ENCODE data around the gene PTPRD. TPM values are rescaled to one million over a fixed set of nuclear protein-coding genes. Genes with fewer than 3 reads are reported as not detected.

PTPRD gene
- total RNA-seq (2021; ENCODE audit: unreplicated experiment): 0.02 TPM
- polyA plus RNA-seq (2012): not detected in 2 replicates
- Bru-seq, nascent RNA: percentile 1 among the genes with signal in this experiment
- percentile 1 among the genes with signal in this experiment for BruChase-seq, experiment 1, labeled RNA remaining after a 6-hour chase
- BruChase-seq, experiment 2, labeled RNA remaining after a 2-hour chase: percentile 2 among the genes with signal in this experiment
- long read RNA-seq: 0 reads

GRCh38 chr9:10612641-10613398, at the start of gene PTPRD:
TSS of gene PTPRD (minus strand) at chr9:10613002.
- no peak for ATAC-seq
- Histone ChIP-seq H3K36me3 (ENCODE audit: control insufficient read depth in 1 of 2, insufficient read depth in 2 of 2, low read length in 2 of 2) (no peaks in the 10 kb centered on the region), H2AFZ (ENCODE audit: low read depth, low read length, poor library complexity, severe bottlenecking) (no peak within 1 kb of the TSS), H3K9ac (ENCODE audit: low read length) (no peak within 1 kb of the TSS), H3K27me3 (ENCODE audit: insufficient read depth, low read length) (no peaks in the 10 kb centered on the region), H4K20me1 (ENCODE audit: insufficient read depth) (no peaks in the 10 kb centered on the region), H3K4me1 (ENCODE audit: control insufficient read depth in 1 of 2, insufficient read depth in 2 of 2, low read length in 2 of 2) (no peaks in the 10 kb centered on the region), H3K9me2 (ENCODE audit: insufficient read depth) (no peaks in the 10 kb centered on the region), H3K9me3 (ENCODE audit: control insufficient read depth in 1 of 2, insufficient read depth in 1 of 2, low read depth in 1 of 2, low read length in 2 of 2) (peaks cover 4 to 5% of the 10 kb centered on the region in 2 experiments; a peak in 2 of 4 replicates), H3K79me2 (ENCODE audit: insufficient read depth, low read length) (no peaks in the 10 kb centered on the region), H3K4me2 (ENCODE audit: low read length) (no peak within 1 kb of the TSS), H3K4me3 (replicated peaks in 1 of 2; ENCODE audit: low read depth in 1 of 2, low read length in 2 of 2) (no peak within 1 kb of the TSS), H3K27ac (ENCODE audit: low read depth, low read length) (no peak within 1 kb of the TSS)
- no TSS peak for BruUV-seq (replicated peaks)
- no peak for DNase-seq (ENCODE audit: low read depth, low spot score)
- CTCF ChIA-PET: no interaction called here
- RAD21 ChIA-PET (ENCODE audit: low non-redundant PET in 1 of 2, low total read pairs in 2 of 2, uncharacterized antibody in 2 of 2, unreplicated experiment in 2 of 2): no interaction called here
- TF ChIP-seq MAX (IDR thresholded peaks at IDR 0.05) (no peak), CTCF (IDR thresholded peaks at IDR 0.05 in 2 of 3, conservative IDR thresholded peaks at IDR 0.05 in 1 of 3; ENCODE audit: borderline replicate concordance in 1 of 3, insufficient read depth in 1 of 3, low read depth in 2 of 3, low read length in 2 of 3) (no peak)
- POLR2A ChIA-PET: no interaction called here
- intact Hi-C loops (cut with micrococcal nuclease): no loop called here

- Histone ChIP-seq H2AFZ (ENCODE audit: low read depth, low read length, poor library complexity, severe bottlenecking) (no peak overlapping the region), H3K9ac (ENCODE audit: low read length) (no peak overlapping the region), H4K20me1 (ENCODE audit: insufficient read depth) (no peaks in the 10 kb centered on the region), H3K9me2 (ENCODE audit: insufficient read depth) (no peaks in the 10 kb centered on the region), H3K4me3 (replicated peaks in 1 of 2; ENCODE audit: low read depth in 1 of 2, low read length in 2 of 2) (no peak overlapping the region), H3K79me2 (ENCODE audit: insufficient read depth, low read length) (no peaks in the 10 kb centered on the region), H3K27ac (ENCODE audit: low read depth, low read length) (no peak overlapping the region), H3K36me3 (ENCODE audit: control insufficient read depth in 1 of 2, insufficient read depth in 2 of 2, low read length in 2 of 2) (no peaks in the 10 kb centered on the region), H3K27me3 (ENCODE audit: insufficient read depth, low read length) (no peaks in the 10 kb centered on the region), H3K4me2 (ENCODE audit: low read length) (no peak overlapping the region), H3K9me3 (ENCODE audit: control insufficient read depth in 1 of 2, insufficient read depth in 1 of 2, low read depth in 1 of 2, low read length in 2 of 2) (peaks cover 7 to 20% of the 10 kb centered on the region in 2 experiments; a peak in 3 of 4 replicates), H3K4me1 (ENCODE audit: control insufficient read depth in 1 of 2, insufficient read depth in 2 of 2, low read length in 2 of 2) (no peaks in the 10 kb centered on the region)
- ChIA-PET POLR2A (no interaction called here), RAD21 (ENCODE audit: low non-redundant PET in 1 of 2, low total read pairs in 2 of 2, uncharacterized antibody in 2 of 2, unreplicated experiment in 2 of 2) (no interaction called here), CTCF (no interaction called here)
- BruUV-seq (replicated peaks): no TSS peak
- DNase-seq (ENCODE audit: low read depth, low spot score) (no peak), ATAC-seq (no peak)
- intact Hi-C loops (cut with micrococcal nuclease): no loop called here
- TF ChIP-seq FOSL1 (IDR thresholded peaks at IDR 0.05; ENCODE audit: low read depth): no peak
- TF ChIP-seq ELF1 (IDR thresholded peaks at IDR 0.05; ENCODE audit: borderline replicate concordance, low read depth): no peak
- no peak for TF ChIP-seq ZNF274 (IDR thresholded peaks at IDR 0.05; ENCODE audit: low read depth, low read length)
- no peak for TF ChIP-seq ZFX (IDR thresholded peaks at IDR 0.05)
- no peak for TF ChIP-seq ATF3 (IDR thresholded peaks at IDR 0.05)
- TF ChIP-seq CTCF (IDR thresholded peaks at IDR 0.05 in 2 of 3, conservative IDR thresholded peaks at IDR 0.05 in 1 of 3; ENCODE audit: borderline replicate concordance in 1 of 3, insufficient read depth in 1 of 3, low read depth in 2 of 3, low read length in 2 of 3): no peak
- TF ChIP-seq EZH2phosphoT487 (IDR thresholded peaks at IDR 0.05; ENCODE audit: borderline replicate concordance): no peak
- TF ChIP-seq RAD21 (IDR thresholded peaks at IDR 0.05; ENCODE audit: low read depth): no peak
- TF ChIP-seq EGR1 (IDR thresholded peaks at IDR 0.05; ENCODE audit: low read depth): no peak
These were observed 49.2 kb upstream of the PTPRD start for GRCh38 chr9:10661994-10662393.
